ENCODE results near the gene UFSP2. TPM values are rescaled to one million over a fixed set of nuclear protein-coding genes. Genes with fewer than 3 reads are reported as not detected.

Gene UFSP2
- total RNA-seq, 1 donor from 2014 or later: 36.1 TPM

DNA sequence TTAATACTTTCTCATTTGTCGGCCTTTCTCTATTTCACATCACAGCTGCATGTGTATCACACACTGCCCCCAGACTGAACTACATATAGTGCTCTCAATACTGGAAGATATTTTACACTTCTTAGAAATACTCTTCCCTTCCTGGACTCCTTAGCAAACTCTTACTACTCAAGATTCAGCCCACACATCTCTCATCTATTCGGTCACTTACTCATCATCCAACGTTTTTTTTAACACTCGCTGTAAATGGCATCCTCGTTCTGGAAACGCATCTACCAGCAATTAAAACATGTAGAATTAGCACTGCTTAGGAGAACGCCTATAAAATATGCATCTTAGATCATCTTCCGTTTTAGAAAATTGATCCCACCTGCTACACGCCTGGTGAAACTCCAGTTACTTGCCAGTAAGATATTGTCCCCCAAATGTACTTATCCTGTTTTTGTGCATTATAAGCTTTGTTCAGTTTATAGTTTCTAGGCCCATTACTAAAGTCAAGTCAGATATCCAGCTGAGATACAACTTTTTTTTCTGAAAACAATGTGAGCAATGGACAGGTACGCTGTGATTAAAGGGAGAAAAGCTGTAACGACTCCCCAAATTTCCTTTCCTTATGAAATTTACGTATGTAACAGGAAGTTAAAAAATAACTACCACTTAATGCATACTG, 31.1 kb downstream of the UFSP2 start:
- Mint-ChIP-seq H3K4me3 (peak overlapping the region; percentile 74), H3K27ac (peak overlapping the region; percentile 52), H3K9me3 (peaks cover 9% of the 10 kb centered on the region), H3K36me3 (peaks cover 5% of the 10 kb centered on the region), H3K27me3 (ENCODE audit: low read depth) (no peaks in the 10 kb centered on the region), H3K4me1 (peaks cover 27% of the 10 kb centered on the region)
- TF ChIP-seq, protein P1, sequence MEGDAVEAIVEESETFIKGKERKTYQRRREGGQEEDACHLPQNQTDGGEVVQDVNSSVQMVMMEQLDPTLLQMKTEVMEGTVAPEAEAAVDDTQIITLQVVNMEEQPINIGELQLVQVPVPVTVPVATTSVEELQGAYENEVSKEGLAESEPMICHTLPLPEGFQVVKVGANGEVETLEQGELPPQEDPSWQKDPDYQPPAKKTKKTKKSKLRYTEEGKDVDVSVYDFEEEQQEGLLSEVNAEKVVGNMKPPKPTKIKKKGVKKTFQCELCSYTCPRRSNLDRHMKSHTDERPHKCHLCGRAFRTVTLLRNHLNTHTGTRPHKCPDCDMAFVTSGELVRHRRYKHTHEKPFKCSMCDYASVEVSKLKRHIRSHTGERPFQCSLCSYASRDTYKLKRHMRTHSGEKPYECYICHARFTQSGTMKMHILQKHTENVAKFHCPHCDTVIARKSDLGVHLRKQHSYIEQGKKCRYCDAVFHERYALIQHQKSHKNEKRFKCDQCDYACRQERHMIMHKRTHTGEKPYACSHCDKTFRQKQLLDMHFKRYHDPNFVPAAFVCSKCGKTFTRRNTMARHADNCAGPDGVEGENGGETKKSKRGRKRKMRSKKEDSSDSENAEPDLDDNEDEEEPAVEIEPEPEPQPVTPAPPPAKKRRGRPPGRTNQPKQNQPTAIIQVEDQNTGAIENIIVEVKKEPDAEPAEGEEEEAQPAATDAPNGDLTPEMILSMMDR (IDR thresholded peaks at IDR 0.05; ENCODE audit: unreplicated experiment): no peak
- DNase-seq (ENCODE audit: low spot score in 2 of 2, unreplicated experiment in 2 of 2): no peak

DNA sequence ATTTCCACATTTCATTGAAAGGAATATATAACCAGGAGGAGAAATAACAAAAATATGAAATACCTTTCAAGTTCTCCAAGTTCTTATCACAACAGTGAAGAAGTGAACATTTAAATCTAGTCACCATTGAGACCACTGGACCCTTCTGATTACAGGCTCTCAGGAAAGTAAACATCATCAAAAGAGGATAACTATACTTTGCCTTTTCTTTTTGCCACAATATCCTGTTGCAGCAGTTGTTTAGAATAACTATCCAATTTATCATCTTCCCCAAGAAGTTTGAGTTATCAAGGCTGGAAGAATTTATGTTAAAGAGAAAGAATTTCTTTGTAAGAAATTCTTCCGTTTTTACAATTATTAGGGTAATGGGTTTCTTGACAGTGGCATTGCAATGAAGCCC, 33.6 kb downstream of the UFSP2 start:
- Mint-ChIP-seq H3K9me3 (peaks cover 9% of the 10 kb centered on the region), H3K36me3 (peaks cover 2% of the 10 kb centered on the region), H3K27ac (no peak overlapping the region), H3K4me1 (peaks cover 20% of the 10 kb centered on the region), H3K27me3 (ENCODE audit: low read depth) (no peaks in the 10 kb centered on the region), H3K4me3 (no peak overlapping the region)
- no peak for DNase-seq (ENCODE audit: low spot score in 2 of 2, unreplicated experiment in 2 of 2)
- TF ChIP-seq, protein P1 (IDR thresholded peaks at IDR 0.05; ENCODE audit: unreplicated experiment): no peak

DNA sequence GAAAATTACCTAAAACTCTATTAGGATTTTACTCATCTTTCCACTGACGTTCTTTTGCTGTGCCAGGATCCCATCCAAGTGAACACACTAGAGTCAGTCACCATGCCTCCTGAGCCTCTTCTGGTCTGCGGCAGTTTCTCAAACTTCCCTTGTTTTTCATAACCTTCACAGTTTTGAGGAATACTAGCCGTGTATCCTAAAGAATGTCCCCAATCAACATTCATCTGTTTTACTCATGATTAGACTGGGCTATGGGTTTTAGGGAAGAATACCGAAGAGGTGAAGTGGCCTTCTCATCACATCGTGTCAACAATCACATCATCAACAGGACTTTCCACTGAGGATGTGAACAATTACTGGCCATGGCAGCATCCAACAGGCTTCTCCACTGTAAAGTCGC, 34.8 kb downstream of the UFSP2 start:
- no peak overlapping the region for H3K4me3 Mint-ChIP-seq
- DNase-seq (ENCODE audit: low spot score in 2 of 2, unreplicated experiment in 2 of 2): no peak
- peaks cover 2% of the 10 kb centered on the region for H3K36me3 Mint-ChIP-seq
- peaks cover 9% of the 10 kb centered on the region for H3K9me3 Mint-ChIP-seq
- H3K27ac Mint-ChIP-seq: no peak overlapping the region
- TF ChIP-seq, protein P1 (IDR thresholded peaks at IDR 0.05; ENCODE audit: unreplicated experiment): no peak
- no peaks in the 10 kb centered on the region for H3K27me3 Mint-ChIP-seq (ENCODE audit: low read depth)
- H3K4me1 Mint-ChIP-seq: peaks cover 18% of the 10 kb centered on the region

DNA sequence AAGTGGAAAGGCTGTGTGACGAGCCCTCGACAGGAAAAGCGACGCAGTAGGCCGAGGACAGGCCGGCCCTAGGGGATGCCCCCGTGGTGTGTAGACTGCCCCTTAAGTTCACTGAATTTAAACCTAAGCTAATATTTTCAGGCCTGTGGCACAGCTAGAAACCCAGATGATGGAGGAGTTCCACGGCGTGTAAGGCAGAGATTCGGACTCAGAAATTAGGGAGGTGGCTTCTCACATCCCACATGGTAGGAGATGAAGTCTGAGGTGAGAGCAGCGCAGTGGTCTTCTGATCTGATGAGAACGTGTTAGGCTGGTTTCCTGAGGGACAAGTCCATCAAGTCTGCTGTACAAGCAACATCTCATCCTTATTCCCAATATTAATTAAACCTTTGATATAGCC, 37.8 kb downstream of the UFSP2 start:
- DNase-seq (ENCODE audit: low spot score in 2 of 2, unreplicated experiment in 2 of 2): no peak
- Mint-ChIP-seq H3K36me3 (peaks cover 2% of the 10 kb centered on the region), H3K4me1 (peaks cover 11% of the 10 kb centered on the region), H3K4me3 (no peak overlapping the region), H3K27ac (no peak overlapping the region), H3K9me3 (peaks cover 9% of the 10 kb centered on the region), H3K27me3 (ENCODE audit: low read depth) (no peaks in the 10 kb centered on the region)
- TF ChIP-seq, protein P1 (IDR thresholded peaks at IDR 0.05; ENCODE audit: unreplicated experiment): no peak

DNA sequence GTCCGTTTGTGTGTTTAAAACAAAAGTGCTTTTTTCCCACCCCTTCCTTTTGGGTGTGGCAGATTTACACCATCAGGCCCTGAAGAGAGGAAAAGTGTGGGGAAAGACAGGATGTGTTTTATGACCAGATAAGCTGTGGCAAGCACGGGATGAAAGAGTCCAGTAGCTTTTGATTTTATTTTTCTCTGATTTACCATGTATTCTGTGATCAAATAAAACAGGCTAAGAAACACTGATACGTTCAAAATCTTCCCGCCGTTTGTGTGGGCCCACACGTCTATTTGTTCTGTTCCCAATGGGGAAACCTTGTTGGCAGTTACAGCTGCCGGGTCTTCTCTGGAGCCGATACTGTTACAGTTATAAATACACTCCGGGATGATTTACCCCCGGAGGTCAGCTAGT, 40.8 kb downstream of the UFSP2 start:
- H3K4me3 Mint-ChIP-seq: no peak overlapping the region
- H3K27ac Mint-ChIP-seq: no peak overlapping the region
- peaks cover 11% of the 10 kb centered on the region for H3K4me1 Mint-ChIP-seq
- H3K36me3 Mint-ChIP-seq: peaks cover 7% of the 10 kb centered on the region
- TF ChIP-seq, protein P1 (IDR thresholded peaks at IDR 0.05; ENCODE audit: unreplicated experiment): no peak
- H3K27me3 Mint-ChIP-seq (ENCODE audit: low read depth): no peaks in the 10 kb centered on the region
- DNase-seq (ENCODE audit: low spot score in 2 of 2, unreplicated experiment in 2 of 2): no peak
- H3K9me3 Mint-ChIP-seq: peaks cover 26% of the 10 kb centered on the region

All from mesothelial cell of epicardium (in vitro differentiated cells).